Testis (tissue), 3 donors: ENCODE data around the gene SUDS3. TPM values are rescaled to one million over a fixed set of nuclear protein-coding genes. Genes with fewer than 3 reads are reported as not detected.

Source experiments
- DNase-seq: peaks from one replicate; pipeline ENCODE4 v3.0.0-alpha.2; 2019
- H3K27ac ChIP-seq, 2 donors: fragments of 200-600 bp; sonication (generic); one replicate each; pipeline ENCODE4 v1.5.1; 2019
- H3K27me3 ChIP-seq: fragments of 200-600 bp; sonication (generic); one replicate; pipeline ENCODE4 v1.5.1; 2019
- H3K36me3 ChIP-seq: fragments of 200-600 bp; sonication (generic); one replicate; pipeline ENCODE4 v1.5.1; 2017; ENCODE audit warnings: low read depth; ENCODE audit errors: missing control alignments
- H3K4me1 ChIP-seq: fragments of 200-600 bp; sonication (generic); one replicate; pipeline ENCODE4 v1.5.1; 2019
- H3K4me3 ChIP-seq, 2 donors: fragments of 200-600 bp; sonication (generic); one replicate each; pipeline ENCODE4 v1.5.1; 2017 to 2019
- H3K9me3 ChIP-seq: fragments of 200-600 bp; sonication (generic); one replicate; pipeline ENCODE4 v1.5.1; 2017
- CTCF ChIP-seq, 3 experiments: fragments of 450-650 bp in 2 of 3; fragments of 200-600 bp in 1 of 3; sonication (generic) in 1 of 3; IDR thresholded peaks; one replicate each; pipeline ENCODE4 v1.5.1; 2016 to 2019; ENCODE audit warnings: antibody characterized with exemption in 3 of 3, mild to moderate bottlenecking in 2 of 3, moderate library complexity in 1 of 3
- POLR2A ChIP-seq: fragments of 450-650 bp; IDR thresholded peaks from one replicate; pipeline ENCODE4 v1.6.1; 2017; ENCODE audit warnings: antibody characterized with exemption, mild to moderate bottlenecking, moderate library complexity
- WGBS, 2 donors: methylation state at CpG; one replicate each; pipeline ENCODE4 v1.1.5; 2018; 5-methylcytosine and 5-hydroxymethylcytosine counted together
- intact Hi-C: fragments of 100-400 bp; cut with DNase I; formaldehyde crosslinking; loops from one replicate; pipeline ENCODE4 v1.15.1; 2023; ENCODE audit warnings: low total_unique reads
- polyA plus RNA-seq: library from polyadenylated mRNA; stranded (reverse); fragments of 350-450 nt; fragmentation: Illumina TruSeq; extraction: RNeasy Lipid Tissue Mini Kit (QIAGEN cat#74804); gene quantifications from one replicate; pipeline ENCODE4 v1.2.3, GENCODE V29; 2014; ENCODE audit warnings: low read depth, low replicate concordance; ENCODE audit not compliant: insufficient read depth
- total RNA-seq, 2 donors: library from RNA; depleted of rRNA; stranded (reverse); fragments of >200 nt; gene quantifications; one replicate each; pipeline ENCODE4 v1.2.3, GENCODE V29; 2016

The SUDS3 gene
- total and polyA plus RNA-seq, 3 donors from 2014 or later, result 42.3 to 89.1 (median 73.1) TPM

- Histone ChIP-seq H3K27ac (no peak overlapping the region), H3K36me3 (no peaks in the 10 kb centered on the region), H3K4me1 (peaks cover 8% of the 10 kb centered on the region), H3K27me3 (no peaks in the 10 kb centered on the region), H3K9me3 (no peaks in the 10 kb centered on the region), H3K4me3 (no peak overlapping the region)
- DNase-seq, result no peak
- TF ChIP-seq CTCF (IDR thresholded peaks at IDR 0.05) (no peak), POLR2A (no peak)
- 88 to 97% methylated on average over 1 of the region's 1 CpG for WGBS, 2 donors
- intact Hi-C loops, result no loop called here
Measured at GRCh38 chr12:118354903-118355302, 21.5 kb upstream of the SUDS3 start.

- intact Hi-C loops, result no loop called here
- H3K4me1 ChIP-seq, result peaks cover 8% of the 10 kb centered on the region
- H3K27me3 ChIP-seq, result no peaks in the 10 kb centered on the region
- H3K4me3 ChIP-seq, result no peak overlapping the region
- TF ChIP-seq CTCF (IDR thresholded peaks at IDR 0.05), result no peak
- no peak for TF ChIP-seq POLR2A
- no peaks in the 10 kb centered on the region for H3K9me3 ChIP-seq
- no peak for DNase-seq
- no peaks in the 10 kb centered on the region for H3K36me3 ChIP-seq
- WGBS, 2 donors, result 92 to 94% methylated on average over 1 of the region's 1 CpG
- H3K27ac ChIP-seq, result no peak overlapping the region
Measured at GRCh38 chr12:118355843-118356242, 20.5 kb upstream of the SUDS3 start.

- WGBS, 2 donors, result 27 to 47% methylated on average over 1 of the region's 1 CpG
- DNase-seq, result no peak
- no peaks in the 10 kb centered on the region for H3K27me3 ChIP-seq
Measured at GRCh38 chr12:118356809-118357256, 19.5 kb upstream of the SUDS3 start.

GRCh38 chr12:118357257-118358007 lies 18.9 kb upstream of the SUDS3 start:
- H3K27ac ChIP-seq, result peak overlapping the region in 1 of 2 donors; percentile 67

More at GRCh38 chr12:118356809-118357256, 19.5 kb upstream of the SUDS3 start:
- H3K4me1 ChIP-seq, result peaks cover 8% of the 10 kb centered on the region
- H3K27ac ChIP-seq, result peak overlapping the region in 1 of 2 donors; percentile 67
- H3K36me3 ChIP-seq, result no peaks in the 10 kb centered on the region
- no peaks in the 10 kb centered on the region for H3K9me3 ChIP-seq
- intact Hi-C loops, result no loop called here
- TF ChIP-seq CTCF (IDR thresholded peaks at IDR 0.05), result no peak
- TF ChIP-seq POLR2A, result no peak
- H3K4me3 ChIP-seq, result no peak overlapping the region

More at GRCh38 chr12:118357257-118358007, 18.9 kb upstream of the SUDS3 start:
- Histone ChIP-seq H3K4me3 (no peak overlapping the region), H3K36me3 (no peaks in the 10 kb centered on the region), H3K27me3 (no peaks in the 10 kb centered on the region), H3K9me3 (no peaks in the 10 kb centered on the region), H3K4me1 (peaks cover 8% of the 10 kb centered on the region)
- no peak for DNase-seq
- 34 to 36% methylated on average over 7 of the region's 7 CpGs for WGBS, 2 donors
- intact Hi-C loops, result no loop called here
- TF ChIP-seq CTCF (IDR thresholded peaks at IDR 0.05) (no peak), POLR2A (no peak)
